K562 (cell line): ENCODE results near the gene RFWD3.

ENCODE experiments used
- E2F4 ChIP-seq: sonication (generic); formaldehyde crosslinking; IDR thresholded peaks from 2 replicates; pipeline ENCODE4 v1.8.0; 2022; ENCODE audit warnings: mild to moderate bottlenecking, low read depth, missing genetic modification reagents
- FOXK1 ChIP-seq: sonication (generic); formaldehyde crosslinking; IDR thresholded peaks from 2 replicates; pipeline ENCODE4 v1.8.0; 2022; ENCODE audit warnings: missing genetic modification reagents, mild to moderate bottlenecking, borderline replicate concordance
- ILF3 ChIP-seq: fragments of 450-650 bp; IDR thresholded peaks from 2 replicates; pipeline ENCODE4 v1.6.1; 2018; ENCODE audit warnings: antibody characterized with exemption, mild to moderate bottlenecking, moderate library complexity, borderline replicate concordance
- MBD2 ChIP-seq: sonication (generic); IDR thresholded peaks from 2 replicates; pipeline ENCODE4 v1.6.1; 2016; ENCODE audit warnings: low read depth, borderline replicate concordance
- ZNF3 ChIP-seq: fragments of 250-450 bp; sonication (Bioruptor Pico); IDR thresholded peaks from 2 replicates; pipeline ENCODE4 v1.5.0; 2021; ENCODE audit warnings: mild to moderate bottlenecking, moderate library complexity

DNA sequence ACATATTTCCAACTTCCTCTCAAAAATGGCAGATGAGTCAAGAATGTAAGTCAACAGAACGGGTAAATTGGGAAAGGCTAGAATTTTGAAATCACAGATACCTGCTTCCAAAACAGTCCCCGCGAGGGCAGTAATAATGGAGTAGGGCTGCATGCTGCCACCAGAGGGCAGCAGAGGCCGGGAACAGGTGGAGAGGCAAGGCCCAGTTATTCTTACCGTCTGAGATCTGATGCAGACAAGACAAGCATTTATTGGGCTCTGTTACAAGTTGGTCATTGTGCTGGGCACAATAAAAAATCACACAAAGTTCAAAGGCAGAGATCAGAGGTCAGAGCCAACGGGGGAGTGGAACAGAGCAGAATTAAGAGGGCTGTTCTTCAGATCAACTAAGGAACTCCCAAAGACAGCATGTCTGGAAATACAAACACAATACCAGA, 42.8 kb upstream of the RFWD3 start:
- TF ChIP-seq MBD2 (no peak), ZNF3 (CRISPR knock-in tag) (no peak), E2F4 (CRISPR knock-in tag) (no peak), FOXK1 (CRISPR knock-in tag) (no peak), ILF3 (no peak)
